Smooth muscle cell (in vitro differentiated cells): ENCODE data around the gene CES2. TPM values are rescaled to one million over a fixed set of nuclear protein-coding genes. Genes with fewer than 3 reads are reported as not detected.

Experiments
- DNase-seq: peaks from one replicate; lab custom pipeline; 2025; ENCODE audit not compliant: unreplicated experiment; lab: John Stamatoyannopoulos, UW
- H2AFZ ChIP-seq: fragments of 200-600 bp; sonication (generic); 2 replicates; pipeline ENCODE4 v1.6.0; 2016; ENCODE audit warnings: antibody characterized with exemption, low read depth, mild to moderate bottlenecking
- H3F3A ChIP-seq: fragments of 200-600 bp; sonication (generic); 2 replicates; pipeline ENCODE4 v1.6.0; 2017; ENCODE audit warnings: antibody characterized with exemption, low read depth
- H3K27ac ChIP-seq: fragments of 200-600 bp; sonication (generic); 2 replicates; pipeline ENCODE4 v1.5.1; 2016; ENCODE audit warnings: low read depth, mild to moderate bottlenecking
- H3K27me3 ChIP-seq: fragments of 200-600 bp; sonication (generic); 2 replicates; pipeline ENCODE4 v1.6.1; 2016; ENCODE audit warnings: low read depth, mild to moderate bottlenecking
- H3K36me3 ChIP-seq: fragments of 200-600 bp; sonication (generic); 2 replicates; pipeline ENCODE4 v1.5.1; 2016; ENCODE audit warnings: low read depth
- H3K4me1 ChIP-seq: fragments of 200-600 bp; sonication (generic); 2 replicates; pipeline ENCODE4 v1.5.1; 2016; ENCODE audit warnings: low read depth
- H3K4me2 ChIP-seq: fragments of 200-600 bp; sonication (generic); 2 replicates; pipeline ENCODE4 v1.6.0; 2016; ENCODE audit warnings: mild to moderate bottlenecking
- H3K4me3 ChIP-seq: fragments of 200-600 bp; sonication (generic); 2 replicates; pipeline ENCODE4 v1.5.1; 2016; ENCODE audit warnings: mild to moderate bottlenecking
- H3K79me2 ChIP-seq: fragments of 200-600 bp; sonication (generic); 2 replicates; pipeline ENCODE4 v1.6.0; 2016; ENCODE audit warnings: low read depth, mild to moderate bottlenecking
- H3K9ac ChIP-seq: fragments of 200-600 bp; sonication (generic); 2 replicates; pipeline ENCODE4 v1.6.0; 2016; ENCODE audit warnings: low read depth
- H3K9me3 ChIP-seq: fragments of 200-600 bp; sonication (generic); replicated peaks from 2 replicates; pipeline ENCODE4 v1.5.1; 2016; ENCODE audit warnings: low read depth
- H4K20me1 ChIP-seq: fragments of 200-600 bp; sonication (generic); 2 replicates; pipeline ENCODE4 v1.6.0; 2016; ENCODE audit warnings: low read depth
- CTCF ChIP-seq: fragments of 200-600 bp; sonication (generic); IDR thresholded peaks from 2 replicates; pipeline ENCODE4 v1.5.1; 2017; ENCODE audit warnings: borderline replicate concordance, mild to moderate bottlenecking, antibody characterized with exemption; ENCODE audit not compliant: insufficient read depth, poor library complexity, severe bottlenecking
- WGBS: methylation state at CpG from one replicate; pipeline ENCODE4 v1.1.7; 2016; ENCODE audit warnings: low lambda C conversion rate; 5-methylcytosine and 5-hydroxymethylcytosine counted together
- polyA plus RNA-seq: library from polyadenylated mRNA; unstranded; fragments of >200 nt; fragmentation: Nextera tagmentation; extraction: Ambion mirVana; gene quantifications from 2 replicates; pipeline ENCODE4 v1.2.1, GENCODE V29; 2016
- total RNA-seq: library from RNA; depleted of rRNA; stranded (reverse); fragments of >200 nt; gene quantifications from 2 replicates; pipeline ENCODE4 v1.2.3, GENCODE V29; 2014

The CES2 gene
- total and polyA plus RNA-seq, 2 experiments from 2014 or later, result 12.1 to 26.9 TPM

- Histone ChIP-seq H3F3A (peaks cover 2% of the 10 kb centered on the region), H3K4me3 (no peak overlapping the region), H2AFZ (no peak overlapping the region), H3K36me3 (no peaks in the 10 kb centered on the region), H3K79me2 (no peaks in the 10 kb centered on the region), H4K20me1 (no peaks in the 10 kb centered on the region), H3K27ac (no peak overlapping the region), H3K9me3 (no peaks in the 10 kb centered on the region), H3K9ac (no peak overlapping the region), H3K27me3 (peaks cover 20% of the 10 kb centered on the region), H3K4me1 (no peaks in the 10 kb centered on the region), H3K4me2 (no peak overlapping the region)
- DNase-seq, result no peak
- no peak for TF ChIP-seq CTCF
- WGBS, result 94% methylated on average over 4 of the region's 4 CpGs
Measured at GRCh38 chr16:66945939-66946338, 10.6 kb downstream of the CES2 start.

GRCh38 chr16:66946541-66946940, 11.2 kb downstream of the CES2 start:
- Histone ChIP-seq H3K4me1 (no peaks in the 10 kb centered on the region), H3K9me3 (no peaks in the 10 kb centered on the region), H4K20me1 (no peaks in the 10 kb centered on the region), H3K27ac (no peak overlapping the region), H3F3A (peaks cover 2% of the 10 kb centered on the region), H3K27me3 (peaks cover 20% of the 10 kb centered on the region), H3K79me2 (no peaks in the 10 kb centered on the region), H3K4me2 (no peak overlapping the region), H3K4me3 (no peak overlapping the region), H3K36me3 (no peaks in the 10 kb centered on the region), H2AFZ (no peak overlapping the region), H3K9ac (no peak overlapping the region)
- no peak for TF ChIP-seq CTCF
- DNase-seq, result no peak
- 95% methylated on average over 7 of the region's 7 CpGs for WGBS

GRCh38 chr16:66946974-66947301, 11.6 kb downstream of the CES2 start:
- H3K9me3 ChIP-seq, result no peaks in the 10 kb centered on the region
- no peak for DNase-seq
- no peak overlapping the region for H2AFZ ChIP-seq
- H3F3A ChIP-seq, result peaks cover 2% of the 10 kb centered on the region
- no peak overlapping the region for H3K4me3 ChIP-seq
- H3K9ac ChIP-seq, result no peak overlapping the region
- H3K79me2 ChIP-seq, result no peaks in the 10 kb centered on the region
- no peaks in the 10 kb centered on the region for H4K20me1 ChIP-seq
- no peak overlapping the region for H3K27ac ChIP-seq
- no peaks in the 10 kb centered on the region for H3K36me3 ChIP-seq
- no peaks in the 10 kb centered on the region for H3K4me1 ChIP-seq
- 59% methylated on average over 5 of the region's 5 CpGs for WGBS
- H3K27me3 ChIP-seq, result peaks cover 20% of the 10 kb centered on the region
- H3K4me2 ChIP-seq, result no peak overlapping the region
- no peak for TF ChIP-seq CTCF

GRCh38 chr16:66947302-66948065, 12.2 kb downstream of the CES2 start:
- H3K9ac ChIP-seq, result no peak overlapping the region

More at GRCh38 chr16:66947302-66948065, 12.2 kb downstream of the CES2 start:
- Histone ChIP-seq H3K4me3 (peak overlapping the region; percentile 48), H3K79me2 (no peaks in the 10 kb centered on the region), H3K27me3 (peaks cover 20% of the 10 kb centered on the region), H4K20me1 (no peaks in the 10 kb centered on the region), H3K4me1 (no peaks in the 10 kb centered on the region), H3F3A (peaks cover 2% of the 10 kb centered on the region), H3K9me3 (no peaks in the 10 kb centered on the region), H2AFZ (no peak overlapping the region), H3K36me3 (no peaks in the 10 kb centered on the region), H3K27ac (no peak overlapping the region), H3K4me2 (peak overlapping the region; percentile 85)
- DNase-seq, result peak; percentile 37
- peak; percentile 94 for TF ChIP-seq CTCF
- WGBS, result 39% methylated on average over 23 of the region's 23 CpGs
